Transverse colon (tissue), 3 donors: ENCODE measurements around the gene DDIAS.
"Not testable (repeated sequence)": the region's sequence is repeated elsewhere in the genome, so short reads cannot be mapped to it uniquely, and the experiment has no call there.

ENCODE experiments used
- CTCF ChIP-seq, 5 experiments: fragments of 200-600 bp in 3 of 5; fragments of 450-650 bp in 2 of 5; sonication (generic) in 3 of 5; IDR thresholded peaks; 1 replicate in 2 of 5; 2 replicates in 3 of 5; pipeline ENCODE4 v1.5.1; 2016 to 2017; ENCODE audit warnings: antibody characterized with exemption in 5 of 5, inconsistent platforms in 3 of 5, mild to moderate bottlenecking in 2 of 5, moderate library complexity in 1 of 5
- EP300 ChIP-seq: sonication (generic); formaldehyde crosslinking; IDR thresholded peaks from one replicate; pipeline ENCODE4 v1.6.1; 2017; ENCODE audit warnings: antibody characterized with exemption, low read depth
- POLR2A ChIP-seq: fragments of 450-650 bp; IDR thresholded peaks from one replicate; pipeline ENCODE4 v1.6.1; 2016; ENCODE audit warnings: antibody characterized with exemption, mild to moderate bottlenecking, moderate library complexity

- not testable (repeated sequence) for TF ChIP-seq POLR2A; CTCF (IDR thresholded peaks at IDR 0.05); EP300
Observed at GRCh38 chr11:82970507-82971083, 69.1 kb downstream of the DDIAS start.
